ENCODE results near the gene RNLS. TPM values are rescaled to one million over a fixed set of nuclear protein-coding genes. Genes with fewer than 3 reads are reported as not detected.

RNLS gene
- total RNA-seq, 2 experiments from 2014 or later: not detected

GRCh38 chr10:88315755-88316154 lies 267.4 kb downstream of the RNLS start:
- ChIA-PET POLR2A (interaction anchor here (0.5 to 5.0 kb wide), 10 partner anchors 10 to 496 kb away, joined by 3 to 36 read pairs (median 5); no protein-coding TSS in a partner anchor), CTCF (ENCODE audit: unreplicated experiment) (interaction anchor here (1.5 kb wide), 2 partner anchors 11 to 17 kb away, joined by 3 read pairs; no protein-coding TSS in a partner anchor)
- H3K4me2 ChIP-seq (ENCODE audit: low read length): no peak overlapping the region
- no peaks in the 10 kb centered on the region for H3K79me2 ChIP-seq (ENCODE audit: insufficient read depth, low read depth, low read length)
- H3K4me3 ChIP-seq (ENCODE audit: low read depth, low read length, poor library complexity, severe bottlenecking): no peak overlapping the region
- H4K20me1 ChIP-seq (ENCODE audit: insufficient read depth, low read length): no peaks in the 10 kb centered on the region
- H3K27ac ChIP-seq (ENCODE audit: low read depth, low read length, poor library complexity, severe bottlenecking): no peak overlapping the region
- peak overlapping the region; percentile 39 for H2AFZ ChIP-seq (ENCODE audit: low read length)
- peaks cover 21% of the 10 kb centered on the region for H3K36me3 ChIP-seq (ENCODE audit: insufficient read depth, low read length)
- H3K9me3 ChIP-seq (ENCODE audit: low read length): peaks cover 20% of the 10 kb centered on the region
- no TSS peak for BruUV-seq (replicated peaks)
- no peak for DNase-seq (ENCODE audit: low spot score)
- TF ChIP-seq CTCF (conservative IDR thresholded peaks at IDR 0.05; ENCODE audit: low read length): no peak
- TF ChIP-seq EZH2phosphoT487 (IDR thresholded peaks at IDR 0.05; ENCODE audit: borderline replicate concordance, low read depth, low read length): no peak
- H3K4me1 ChIP-seq (ENCODE audit: insufficient read depth, low read length, poor library complexity, severe bottlenecking): peaks cover 36% of the 10 kb centered on the region
- H3K9me2 ChIP-seq (ENCODE audit: insufficient read depth, low read length): no peaks in the 10 kb centered on the region
- intact Hi-C loops (cut with micrococcal nuclease; ENCODE audit: unreplicated experiment): loop anchor here (5.0 kb wide), 1 partner anchor 453 kb away; the partner anchor contains the start of genes KLLN and PTEN

GRCh38 chr10:88314362-88314761 lies 268.8 kb downstream of the RNLS start:
- Histone ChIP-seq H4K20me1 (ENCODE audit: insufficient read depth, low read length) (no peaks in the 10 kb centered on the region), H3K79me2 (ENCODE audit: insufficient read depth, low read depth, low read length) (no peaks in the 10 kb centered on the region), H3K4me3 (ENCODE audit: low read depth, low read length, poor library complexity, severe bottlenecking) (no peak overlapping the region), H3K4me1 (ENCODE audit: insufficient read depth, low read length, poor library complexity, severe bottlenecking) (peaks cover 42% of the 10 kb centered on the region), H3K4me2 (ENCODE audit: low read length) (no peak overlapping the region), H3K9me2 (ENCODE audit: insufficient read depth, low read length) (no peaks in the 10 kb centered on the region), H3K9me3 (ENCODE audit: low read length) (peaks cover 6% of the 10 kb centered on the region), H3K27ac (ENCODE audit: low read depth, low read length, poor library complexity, severe bottlenecking) (no peak overlapping the region), H2AFZ (ENCODE audit: low read length) (peak overlapping the region; percentile 69), H3K36me3 (ENCODE audit: insufficient read depth, low read length) (peaks cover 7% of the 10 kb centered on the region)
- ChIA-PET POLR2A (interaction anchor here (0.9 to 5.0 kb wide), 8 partner anchors 9 to 494 kb away, joined by 3 to 36 read pairs (median 4); no protein-coding TSS in a partner anchor), CTCF (ENCODE audit: unreplicated experiment) (no interaction called here)
- TF ChIP-seq EZH2phosphoT487 (IDR thresholded peaks at IDR 0.05; ENCODE audit: borderline replicate concordance, low read depth, low read length): no peak
- no peak for TF ChIP-seq CTCF (conservative IDR thresholded peaks at IDR 0.05; ENCODE audit: low read length)
- DNase-seq (ENCODE audit: low spot score): no peak
- intact Hi-C loops (cut with micrococcal nuclease; ENCODE audit: unreplicated experiment): no loop called here
- BruUV-seq (replicated peaks): no TSS peak

- no peak for DNase-seq (ENCODE audit: low spot score)
- peaks cover 1% of the 10 kb centered on the region for H3K9me3 ChIP-seq (ENCODE audit: low read length)
- peak overlapping the region; percentile 69 for H2AFZ ChIP-seq (ENCODE audit: low read length)
- no TSS peak for BruUV-seq (replicated peaks)
- H3K4me3 ChIP-seq (ENCODE audit: low read depth, low read length, poor library complexity, severe bottlenecking): no peak overlapping the region
- no peak overlapping the region for H3K27ac ChIP-seq (ENCODE audit: low read depth, low read length, poor library complexity, severe bottlenecking)
- H3K36me3 ChIP-seq (ENCODE audit: insufficient read depth, low read length): peaks cover 2% of the 10 kb centered on the region
- TF ChIP-seq CTCF (conservative IDR thresholded peaks at IDR 0.05; ENCODE audit: low read length) (no peak), EZH2phosphoT487 (IDR thresholded peaks at IDR 0.05; ENCODE audit: borderline replicate concordance, low read depth, low read length) (no peak)
- peaks cover 47% of the 10 kb centered on the region for H3K4me1 ChIP-seq (ENCODE audit: insufficient read depth, low read length, poor library complexity, severe bottlenecking)
- no peak overlapping the region for H3K4me2 ChIP-seq (ENCODE audit: low read length)
- POLR2A ChIA-PET: interaction anchor here (1.1 to 5.0 kb wide), 7 partner anchors 8 to 494 kb away, joined by 3 to 36 read pairs (median 4); no protein-coding TSS in a partner anchor
- no peaks in the 10 kb centered on the region for H3K9me2 ChIP-seq (ENCODE audit: insufficient read depth, low read length)
- H4K20me1 ChIP-seq (ENCODE audit: insufficient read depth, low read length): no peaks in the 10 kb centered on the region
- intact Hi-C loops (cut with micrococcal nuclease; ENCODE audit: unreplicated experiment): no loop called here
- no peaks in the 10 kb centered on the region for H3K79me2 ChIP-seq (ENCODE audit: insufficient read depth, low read depth, low read length)
- CTCF ChIA-PET (ENCODE audit: unreplicated experiment): no interaction called here
Measured at GRCh38 chr10:88313878-88314277, 269.2 kb downstream of the RNLS start.

Data from OCI-LY7 (cell line).